T47D (cell line): ENCODE data around the gene DNAAF3.
"Not testable (repeated sequence)": the region's sequence is repeated elsewhere in the genome, so short reads cannot be mapped to it uniquely, and the experiment has no call there.

ENCODE experiments used
- DNase-seq, 2 experiments: peaks; one replicate each; pipeline versions ENCODE4 v3.0.0 to v3.0.0-alpha.2; 2011 to 2012; ENCODE audit warnings: low read depth in 1 of 2, low spot score in 1 of 2
- JUND ChIP-seq: IDR thresholded peaks from 2 replicates; pipeline ENCODE4 v1.6.1; 2012; ENCODE audit warnings: low read depth
- in situ Hi-C: cut with HindIII; loops from 2 replicates; pipeline ENCODE4 v1.10.0; 2016; ENCODE audit warnings: low sequenced_read_pairs, low pct_unique_long_range_greater_than_20kb

DNAAF3 gene

GRCh38 chr19:55166530-55167268, at the start of gene DNAAF3:
Gene DNAAF3, minus strand, starts transcription at chr19:55166613. Its CDS starts 200 bp downstream, at chr19:55166413.
- in situ Hi-C loops, result no loop called here
- no peak for TF ChIP-seq JUND
- peak; percentile 98 for DNase-seq

DNA sequence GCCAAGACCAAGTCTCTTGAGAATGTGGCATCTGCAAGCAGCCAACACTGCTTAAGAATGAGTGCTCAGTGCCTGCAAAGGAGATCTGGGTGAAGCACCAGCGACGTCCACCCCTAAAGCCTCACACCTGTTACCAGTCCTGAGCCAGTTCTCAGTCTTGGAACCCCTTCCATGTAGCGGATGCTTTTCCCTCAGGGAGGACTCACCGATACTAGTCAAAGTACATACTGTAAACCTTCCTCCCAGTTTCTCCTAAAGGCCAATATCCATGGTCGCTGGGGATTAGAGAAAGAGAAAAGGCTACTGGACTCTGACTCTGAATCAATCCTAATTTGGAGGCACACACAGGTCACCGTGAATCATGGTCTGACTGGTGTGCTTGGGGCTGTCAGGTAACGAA, 47.1 kb upstream of the DNAAF3 start:
- no peak for DNase-seq
- TF ChIP-seq JUND, result no peak
- in situ Hi-C loops, result no loop called here

DNA sequence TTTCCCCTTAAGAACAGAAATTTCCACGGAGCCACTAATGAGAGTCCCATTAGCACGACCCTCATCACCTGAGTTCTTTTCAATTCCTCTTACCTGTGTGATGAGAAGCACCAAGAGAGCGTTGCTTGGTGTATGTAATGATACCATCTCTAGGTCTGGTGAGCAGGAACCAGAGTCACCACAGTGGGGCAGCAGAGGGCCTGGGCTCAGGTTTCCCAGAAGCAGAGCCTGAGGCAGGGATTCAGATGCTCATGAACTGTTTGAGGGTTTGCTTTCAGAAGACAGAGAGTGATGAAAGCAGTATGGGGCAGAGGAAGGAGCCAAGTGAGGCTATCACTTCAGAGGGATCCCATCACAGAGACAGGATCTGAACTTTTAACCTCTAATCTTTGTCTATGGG, 46.0 kb upstream of the DNAAF3 start:
- peak in 1 of 2 experiments; percentile 33 for DNase-seq
- no peak for TF ChIP-seq JUND
- in situ Hi-C loops, result no loop called here

- TF ChIP-seq JUND, result no peak
- in situ Hi-C loops, result no loop called here
- no peak for DNase-seq
Measured at GRCh38 chr19:55209693-55210472, 43.5 kb upstream of the DNAAF3 start.

GRCh38 chr19:55208880-55209692, 42.7 kb upstream of the DNAAF3 start, which contains the start of gene PTPRH:
Gene PTPRH, minus strand, starts transcription at chr19:55209501. Its CDS starts 68 bp downstream, at chr19:55209433.
- in situ Hi-C loops, result no loop called here
- no peak for TF ChIP-seq JUND
- DNase-seq, result no peak

DNA sequence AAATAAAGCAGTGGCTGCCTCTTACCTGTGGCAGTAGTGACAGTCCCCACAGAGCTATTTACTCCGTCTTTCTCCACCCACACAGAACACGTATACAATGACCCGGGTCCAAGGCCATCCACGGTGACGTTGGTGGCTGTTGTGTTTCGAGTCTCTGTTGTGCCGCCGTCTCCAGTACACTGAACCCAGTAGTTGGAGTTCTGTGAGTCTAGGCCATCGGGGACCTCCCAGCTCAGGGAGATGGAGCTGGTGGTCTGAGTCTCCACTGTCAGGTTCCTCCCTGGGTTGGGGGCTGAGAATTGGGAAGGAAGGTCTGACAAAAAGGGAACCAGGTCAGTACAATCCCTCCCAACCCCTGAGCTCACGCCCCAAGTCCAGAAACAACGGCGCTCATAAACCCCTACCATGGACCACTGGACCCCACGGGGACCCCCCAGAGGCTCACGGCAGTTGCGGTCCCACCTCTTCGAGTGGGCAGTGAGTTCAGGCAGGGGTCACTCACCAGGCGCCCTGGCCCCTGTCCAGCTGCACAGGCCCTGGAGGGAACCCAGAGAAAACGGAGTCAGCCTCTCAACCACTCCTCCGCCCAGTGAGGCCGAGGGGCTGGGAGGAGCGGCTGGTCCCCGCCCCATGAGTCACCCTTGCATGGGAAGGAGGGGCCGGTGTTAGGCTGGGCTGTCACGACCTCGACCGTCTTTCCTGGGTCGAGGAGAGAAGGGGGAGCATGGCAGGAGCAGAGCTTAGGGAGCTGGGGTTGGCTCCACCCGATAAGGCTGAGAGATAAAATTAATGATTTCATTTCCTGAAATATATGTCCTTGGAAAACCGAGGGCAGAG, 40.5 kb upstream of the DNAAF3 start:
- no peak for TF ChIP-seq JUND
- peak; percentile 69 to 76 for DNase-seq
- in situ Hi-C loops, result no loop called here

- DNase-seq, result peak in 1 of 2 experiments; percentile 47
- in situ Hi-C loops, result not testable (repeated sequence)
Measured at GRCh38 chr19:55202199-55202598, 35.8 kb upstream of the DNAAF3 start.

- no peak for DNase-seq
- in situ Hi-C loops, result no loop called here
Measured at GRCh38 chr19:55199620-55200204, 33.3 kb upstream of the DNAAF3 start.

GRCh38 chr19:55198651-55199050, 32.2 kb upstream of the DNAAF3 start:
- TF ChIP-seq JUND, result no peak
- DNase-seq, result no peak
- in situ Hi-C loops, result no loop called here

More at GRCh38 chr19:55199620-55200204, 33.3 kb upstream of the DNAAF3 start:
- TF ChIP-seq JUND, result no peak

DNA sequence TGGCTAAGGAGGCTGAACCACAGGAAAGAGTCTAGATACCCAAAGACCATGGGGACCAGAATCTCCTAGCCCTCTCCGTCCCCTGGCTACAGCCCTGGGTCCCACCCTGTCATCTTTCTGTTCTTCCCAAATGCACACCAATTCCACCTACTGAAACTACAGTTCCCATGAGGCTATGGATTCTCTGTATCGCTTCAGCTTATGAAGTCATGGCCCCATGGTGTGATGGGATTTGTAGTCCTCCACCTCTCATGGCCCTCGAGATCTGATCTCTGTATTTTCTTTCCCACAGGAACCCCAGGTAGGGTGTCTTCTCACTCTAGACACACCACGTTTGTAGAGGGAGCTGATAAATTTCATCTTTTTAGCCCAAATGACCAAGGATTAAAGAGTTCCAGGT, 31.1 kb upstream of the DNAAF3 start:
- peak in 1 of 2 experiments; percentile 54 for DNase-seq
- TF ChIP-seq JUND, result no peak
- in situ Hi-C loops, result no loop called here

DNA sequence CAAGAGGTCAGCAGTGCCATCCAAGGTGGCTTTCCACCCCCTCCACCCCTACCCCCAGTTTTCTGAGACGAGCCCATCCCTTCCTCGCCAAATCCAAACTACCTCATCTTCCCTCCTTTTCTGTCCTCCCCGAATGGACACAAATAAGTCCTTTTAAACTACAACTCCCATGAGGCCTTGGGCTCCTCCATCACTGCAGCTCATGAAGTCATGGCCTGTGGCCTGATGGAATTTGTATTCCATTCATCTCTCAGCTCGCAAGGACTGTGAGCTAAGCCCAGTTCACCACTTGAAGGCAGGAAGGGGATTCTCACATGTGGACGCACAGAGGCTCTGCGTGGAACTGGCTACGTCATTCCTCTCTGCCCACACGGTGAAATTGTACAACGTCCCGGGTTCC, 30.4 kb upstream of the DNAAF3 start:
- no peak for TF ChIP-seq JUND
- no peak for DNase-seq
- in situ Hi-C loops, result no loop called here
